Activated CD8-positive, alpha-beta memory T cell treated with anti-CD3 and anti-CD28 coated beads for 36 hours (primary cell): ENCODE results near the gene CALB2. TPM values are rescaled to one million over a fixed set of nuclear protein-coding genes. Genes with fewer than 3 reads are reported as not detected.

Source experiments
- CTCF ChIA-PET: fragments of 350-600 bp; sonication (Branson Sonifier 250); formaldehyde crosslinking; loops from one replicate; lab custom pipeline; 2021; ENCODE audit warnings: antibody characterized with exemption; lab: Charles Lee
- POLR2A ChIA-PET: fragments of 350-600 bp; sonication (Branson Sonifier 250); formaldehyde crosslinking; loops from one replicate; lab custom pipeline; 2021; ENCODE audit warnings: antibody characterized with exemption; lab: Charles Lee
- total RNA-seq, 2 experiments: library from RNA; stranded (reverse); gene quantifications; one replicate each; pipeline ENCODE4 v1.2.3, GENCODE V29; 2021

CALB2 gene
- total RNA-seq, 2 experiments from 2014 or later = not detected

DNA sequence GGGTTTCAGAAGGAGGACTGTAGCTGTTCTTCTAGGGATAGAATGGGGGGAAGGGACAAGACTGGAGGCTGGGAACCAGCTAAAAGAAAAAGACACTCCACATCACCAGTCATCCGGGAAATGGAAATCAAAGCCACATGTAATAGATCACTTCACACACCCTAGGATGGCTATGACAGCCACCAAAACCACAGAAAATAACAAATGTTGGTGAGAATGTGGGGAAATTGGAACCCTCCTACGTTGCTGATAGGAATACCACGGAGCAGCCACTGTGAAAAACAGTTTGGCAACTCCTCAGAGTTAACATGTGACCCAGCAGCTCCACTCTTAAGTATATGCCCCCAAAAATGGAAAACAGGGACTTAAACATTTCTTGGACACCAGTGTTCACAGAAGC lies 81.0 kb downstream of the CALB2 start:
- ChIA-PET CTCF (no interaction called here), POLR2A (no interaction called here)

Other genes with a start within 250 kb of the CALB2 start
- gene HYDIN, start 128.0 kb upstream of the CALB2 start, total RNA-seq = not detected
- gene CMTR2, start 69.3 kb upstream of the CALB2 start, total RNA-seq = 10 to 100 TPM; 20.9 to 21.0 TPM
- not detected for gene TLE7, start 83.3 kb downstream of the CALB2 start, total RNA-seq
- gene ZNF23, start 103.5 kb downstream of the CALB2 start, total RNA-seq = 1 to 10 TPM; 8.7 to 9.9 TPM
- 1 to 10 TPM; 2.7 to 4.0 TPM for gene ZNF19, start 130.6 kb downstream of the CALB2 start, total RNA-seq
- gene CHST4, start 167.7 kb downstream of the CALB2 start, total RNA-seq = not detected
- not detected for gene TAT, start 218.4 kb downstream of the CALB2 start, total RNA-seq